T-helper 2 cell treated with Interferon-gamma antibody and Interleukin-4, amounts not matched to agents 100 ng/mL and 5 ng/mL, for 36 hours (primary cell): ENCODE data around the gene STAP1. TPM values are rescaled to one million over a fixed set of nuclear protein-coding genes. Genes with fewer than 3 reads are reported as not detected.
"Not testable (repeated sequence)": the region's sequence is repeated elsewhere in the genome, so short reads cannot be mapped to it uniquely, and the experiment has no call there.

Experiments
- intact Hi-C: fragments of 100-400 bp; cut with micrococcal nuclease; formaldehyde crosslinking; loops from one replicate; pipeline ENCODE4 v1.15.1; 2023
- total RNA-seq: library from RNA; stranded (reverse); gene quantifications from 2 replicates; pipeline ENCODE4 v1.2.3, GENCODE V29; 2022

STAP1 gene
- total RNA-seq, 1 donor from 2014 or later, result 46.6 TPM

- intact Hi-C loops, result no loop called here
These were observed 49.5 kb downstream of the STAP1 start for GRCh38 chr4:67608027-67608426.

GRCh38 chr4:67614186-67614585, 55.7 kb downstream of the STAP1 start:
- intact Hi-C loops, result no loop called here

GRCh38 chr4:67615119-67615518, 56.6 kb downstream of the STAP1 start:
- intact Hi-C loops, result no loop called here

- intact Hi-C loops, result no loop called here
These were observed 58.0 kb downstream of the STAP1 start for GRCh38 chr4:67616478-67616877.

- intact Hi-C loops, result no loop called here
These were observed 66.4 kb downstream of the STAP1 start for GRCh38 chr4:67624939-67625338.

GRCh38 chr4:67632492-67632891, 74.0 kb downstream of the STAP1 start:
- intact Hi-C loops, result loop anchor here (1.0 to 5.0 kb wide), 3 partner anchors 60 to 87 kb away; partner anchors contain the start of genes CENPC and UBA6

GRCh38 chr4:67634741-67635140, 76.2 kb downstream of the STAP1 start:
- intact Hi-C loops, result loop anchor here (5.0 kb wide), 2 partner anchors 62 to 68 kb away; partner anchors contain the start of gene UBA6

- intact Hi-C loops, result no loop called here
These were observed 76.8 kb downstream of the STAP1 start for GRCh38 chr4:67635331-67635730.

- intact Hi-C loops, result not testable (repeated sequence)
These were observed 78.5 kb downstream of the STAP1 start for GRCh38 chr4:67636978-67637377.

GRCh38 chr4:67638136-67638535, 79.6 kb downstream of the STAP1 start:
- intact Hi-C loops, result no loop called here

GRCh38 chr4:67651536-67651935, 93.0 kb downstream of the STAP1 start:
- intact Hi-C loops, result no loop called here

Other genes starting within 250 kb of the STAP1 start
- 34.3 and 37.3 TPM in 2 replicates for gene CENPC, start 13.2 kb upstream of the STAP1 start, total RNA-seq
- gene UBA6, start 142.4 kb downstream of the STAP1 start, total RNA-seq, result 59.5 and 69.9 TPM in 2 replicates
- gene GNRHR, start 195.7 kb downstream of the STAP1 start, total RNA-seq, result not detected in 2 replicates